GM19438 (cell line): Measurements from ENCODE around the gene GRIFIN.
"Not testable (repeated sequence)": the region's sequence is repeated elsewhere in the genome, so short reads cannot be mapped to it uniquely, and the experiment has no call there.

Experiments
- ATAC-seq: cut with Tn5 transposase; IDR thresholded peaks from one replicate; pipeline ENCODE4 v1.9.1; 2021; ENCODE audit warnings: low read depth; ENCODE audit not compliant: unreplicated experiment

GRIFIN gene

DNA sequence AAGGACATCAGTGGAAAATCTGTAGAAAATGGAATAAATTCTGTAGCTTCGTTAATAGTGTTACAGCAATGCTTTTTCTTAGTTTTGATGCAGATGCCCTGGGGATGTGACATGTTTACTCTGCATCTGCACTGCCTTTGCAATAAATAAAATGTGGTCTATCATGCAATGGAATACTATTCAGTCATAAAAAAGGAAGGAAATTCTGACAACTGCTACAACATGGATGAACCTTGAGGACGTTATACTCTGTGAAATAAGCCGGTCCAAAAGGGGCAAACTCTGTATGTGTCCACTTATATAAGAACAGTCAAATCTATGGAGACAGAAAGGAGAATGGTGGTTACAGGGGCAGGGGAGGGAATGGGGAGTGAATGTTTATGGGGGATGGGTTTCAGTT is 13.5 kb downstream of the GRIFIN start:
- no peak for ATAC-seq

- ATAC-seq, result no peak
Measured at GRCh38 chr7:2461268-2462026, 14.8 kb downstream of the GRIFIN start.

- ATAC-seq, result no peak
Measured at GRCh38 chr7:2460641-2461040, 15.6 kb downstream of the GRIFIN start.

DNA sequence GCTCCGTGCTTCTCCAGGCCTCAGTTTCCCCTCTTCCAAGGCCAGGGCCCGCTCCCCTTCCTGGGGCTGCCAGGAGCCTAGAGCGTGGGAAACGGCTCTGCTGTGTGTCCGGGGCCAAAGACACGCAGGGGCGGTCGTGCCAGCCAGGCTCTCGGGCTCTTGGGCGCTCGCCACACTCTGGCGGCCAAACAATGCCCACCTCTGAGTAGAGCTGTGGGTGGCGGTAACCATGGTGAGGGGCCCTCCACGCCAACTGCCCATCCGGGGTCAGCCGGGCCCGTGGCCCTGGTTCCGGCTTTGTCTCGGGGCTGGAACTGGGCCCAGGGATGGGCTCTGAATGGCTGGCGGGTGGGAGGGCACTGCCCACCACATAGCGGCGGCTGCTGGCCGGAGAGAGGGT is 16.0 kb downstream of the GRIFIN start:
- ATAC-seq, result no peak

GRCh38 chr7:2459674-2460073 is 16.5 kb downstream of the GRIFIN start:
- no peak for ATAC-seq

GRCh38 chr7:2453849-2454248 is 22.3 kb downstream of the GRIFIN start:
- ATAC-seq, result not testable (repeated sequence)

DNA sequence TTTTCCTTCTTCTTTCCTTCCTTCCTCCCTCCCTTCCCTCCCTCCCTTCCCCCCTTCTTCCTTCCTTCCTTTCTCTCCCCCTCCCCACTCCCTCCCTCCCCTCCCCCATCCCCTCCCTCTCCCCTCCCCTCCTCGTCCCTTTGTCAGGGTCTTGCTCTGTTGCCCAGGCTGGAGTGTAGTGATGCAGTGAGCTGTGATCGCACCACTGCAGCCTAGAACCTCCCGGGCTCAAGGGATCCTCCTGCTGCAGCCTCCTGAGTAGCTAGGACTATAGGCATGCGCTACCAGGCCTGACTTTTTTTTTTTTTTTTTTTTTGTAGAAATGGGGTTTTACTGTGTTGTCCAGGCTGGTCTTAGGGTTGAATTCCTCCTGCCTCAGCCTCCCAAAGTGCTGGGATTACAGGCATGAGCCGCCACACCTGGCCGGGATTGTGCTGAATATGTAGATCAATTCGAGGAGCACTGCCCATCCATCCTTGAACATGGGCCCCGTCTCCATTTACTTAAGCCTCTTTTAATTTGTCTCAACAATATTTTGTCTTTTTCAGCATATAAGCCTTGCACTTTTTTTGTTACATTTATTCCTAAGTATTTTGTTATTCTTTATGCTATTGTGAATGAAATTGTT is 23.4 kb downstream of the GRIFIN start:
- no peak for ATAC-seq

DNA sequence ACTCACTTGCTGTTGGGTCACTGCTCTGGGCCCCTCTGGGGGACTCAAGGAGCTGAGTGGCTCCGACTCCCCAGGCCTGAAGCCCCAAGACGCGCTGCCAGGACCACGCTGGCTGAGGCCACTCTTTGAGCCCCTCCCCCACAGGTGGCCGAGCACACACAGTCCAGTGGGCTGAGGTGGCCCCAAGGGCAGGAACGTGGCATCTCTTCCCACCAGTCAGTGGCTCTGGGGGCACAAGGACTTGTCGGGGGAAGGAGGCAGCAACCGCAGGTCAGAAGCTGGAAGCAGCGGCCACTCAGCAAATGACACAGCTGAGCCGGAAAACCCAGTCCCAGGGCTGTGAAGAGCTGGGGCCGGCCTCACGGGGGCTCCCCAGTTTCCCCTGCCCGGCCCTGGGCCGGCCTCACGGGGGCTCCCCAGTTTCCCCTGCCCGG is 24.1 kb downstream of the GRIFIN start:
- ATAC-seq, result no peak

DNA sequence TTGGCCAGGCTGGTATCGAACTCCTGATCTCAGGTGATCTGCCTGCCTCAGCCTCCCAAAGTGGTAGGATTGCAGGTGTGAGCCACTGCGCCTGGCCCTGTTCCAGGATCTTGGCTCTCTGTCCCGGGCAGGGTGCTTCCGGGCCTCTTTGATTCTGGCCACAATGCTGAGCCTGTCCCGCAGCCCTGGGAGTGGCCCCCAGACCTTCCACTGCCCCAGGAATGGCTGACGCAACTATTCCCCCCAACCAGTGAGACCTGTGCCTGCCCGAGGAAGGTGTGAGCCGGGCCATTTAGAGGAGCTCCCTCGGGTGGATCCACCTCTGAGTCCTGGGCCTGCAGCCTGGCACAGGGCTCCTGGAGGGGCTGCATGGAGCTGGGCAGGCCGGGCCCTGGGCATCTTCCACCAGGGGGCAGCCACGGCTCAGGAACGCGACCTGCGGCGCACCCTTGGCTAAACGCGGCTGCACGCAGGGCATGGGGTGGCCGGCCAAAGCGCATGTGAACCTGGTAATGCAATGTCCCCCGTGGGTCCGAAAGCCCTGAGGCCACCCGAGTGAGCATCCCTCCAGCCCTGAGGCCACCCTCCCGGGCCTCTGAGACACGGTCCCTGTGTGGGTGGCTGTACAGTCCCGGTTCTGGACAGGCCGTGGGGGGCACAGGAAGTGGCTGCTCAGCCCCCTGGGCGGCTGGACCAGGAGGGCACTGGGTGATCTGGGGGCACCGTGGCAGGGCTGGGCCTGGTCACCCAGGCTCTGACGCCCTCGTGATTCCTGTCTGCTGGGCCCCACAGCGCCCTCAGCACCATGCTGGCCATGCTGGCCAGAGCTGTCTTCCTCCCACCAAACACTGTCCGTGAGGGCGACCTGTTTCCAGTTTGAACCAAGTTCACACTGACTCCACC is 24.8 kb downstream of the GRIFIN start:
- peak; percentile 80 for ATAC-seq

- ATAC-seq, result no peak
Measured at GRCh38 chr7:2450198-2451107, 25.7 kb downstream of the GRIFIN start.

- no peak for ATAC-seq
Measured at GRCh38 chr7:2446676-2447075, 29.5 kb downstream of the GRIFIN start.

DNA sequence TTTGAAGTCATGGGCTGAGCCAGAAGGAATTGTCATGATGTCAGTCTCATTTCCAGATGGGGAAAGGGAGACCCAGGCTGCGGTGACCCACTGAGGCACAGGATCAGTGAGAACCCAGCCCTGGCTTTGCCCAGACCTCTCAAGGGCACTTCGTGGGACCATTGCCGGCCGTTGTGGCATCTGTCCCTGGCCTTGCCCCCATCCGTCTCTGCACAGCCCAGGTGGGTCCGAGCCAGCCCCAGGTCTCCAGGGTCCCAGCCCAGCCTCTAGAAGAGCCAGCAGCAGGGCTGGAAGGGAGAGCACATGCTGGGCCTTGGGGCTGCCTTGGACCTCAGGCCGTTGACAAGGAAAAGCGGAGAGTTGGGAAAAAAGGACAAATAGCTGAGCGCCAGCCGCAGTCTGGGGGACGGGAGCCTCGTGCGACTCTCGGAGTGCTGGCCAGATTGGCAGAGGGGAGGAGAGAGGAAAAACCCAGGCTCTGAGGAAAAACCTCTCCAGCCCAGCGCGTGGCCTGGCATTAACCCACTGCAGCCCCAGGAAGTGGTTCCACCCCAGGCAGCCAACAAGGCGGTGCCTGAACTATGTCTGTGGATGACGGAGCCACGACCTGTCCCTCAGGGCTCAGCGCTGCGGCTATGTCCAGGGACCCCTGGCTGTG is 30.2 kb downstream of the GRIFIN start:
- ATAC-seq, result no peak

DNA sequence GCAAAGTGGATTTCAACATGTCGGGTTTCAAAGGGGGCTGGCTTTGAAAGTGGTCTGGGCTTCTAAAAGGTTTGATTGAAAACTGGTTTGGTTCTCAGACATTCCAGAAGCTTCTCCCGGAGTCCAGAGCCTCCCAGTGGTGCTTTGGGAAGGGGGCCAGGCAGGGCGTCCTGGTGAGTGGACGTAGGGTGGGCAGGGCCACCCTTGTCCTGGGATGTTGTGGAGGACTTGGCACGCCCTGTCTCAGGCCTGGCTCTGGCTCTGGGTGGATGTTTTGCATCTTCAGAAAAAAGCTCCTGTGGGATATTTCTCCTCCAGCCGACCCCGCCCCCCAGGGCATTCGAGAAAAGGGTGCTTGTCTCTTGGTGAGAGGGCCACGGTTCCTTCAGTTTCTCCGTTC is 31.2 kb downstream of the GRIFIN start:
- ATAC-seq, result no peak

DNA sequence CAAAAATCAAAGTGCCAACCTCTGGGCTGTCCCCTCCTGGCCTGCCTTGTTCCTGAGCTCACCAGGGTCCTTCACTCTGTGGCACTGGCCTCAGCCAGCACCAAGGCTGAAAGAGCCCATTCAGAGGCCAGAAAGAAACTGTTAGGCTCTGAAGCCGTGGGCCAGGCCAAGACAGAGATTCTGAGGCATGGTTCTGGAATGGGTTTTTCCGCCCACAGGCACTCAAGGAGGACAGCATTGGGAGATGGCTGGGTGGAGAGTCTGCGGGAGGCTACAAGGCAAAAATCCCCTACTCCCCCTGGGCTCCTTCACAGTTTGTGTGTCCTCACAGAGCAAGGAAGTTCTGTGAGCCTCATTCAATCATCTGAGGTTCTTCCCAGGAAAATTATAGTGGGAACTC is 31.7 kb downstream of the GRIFIN start:
- ATAC-seq, result no peak

GRCh38 chr7:2443491-2443890 is 32.7 kb downstream of the GRIFIN start:
- ATAC-seq, result no peak

GRCh38 chr7:2441430-2442058 is 34.7 kb downstream of the GRIFIN start:
- ATAC-seq, result no peak

DNA sequence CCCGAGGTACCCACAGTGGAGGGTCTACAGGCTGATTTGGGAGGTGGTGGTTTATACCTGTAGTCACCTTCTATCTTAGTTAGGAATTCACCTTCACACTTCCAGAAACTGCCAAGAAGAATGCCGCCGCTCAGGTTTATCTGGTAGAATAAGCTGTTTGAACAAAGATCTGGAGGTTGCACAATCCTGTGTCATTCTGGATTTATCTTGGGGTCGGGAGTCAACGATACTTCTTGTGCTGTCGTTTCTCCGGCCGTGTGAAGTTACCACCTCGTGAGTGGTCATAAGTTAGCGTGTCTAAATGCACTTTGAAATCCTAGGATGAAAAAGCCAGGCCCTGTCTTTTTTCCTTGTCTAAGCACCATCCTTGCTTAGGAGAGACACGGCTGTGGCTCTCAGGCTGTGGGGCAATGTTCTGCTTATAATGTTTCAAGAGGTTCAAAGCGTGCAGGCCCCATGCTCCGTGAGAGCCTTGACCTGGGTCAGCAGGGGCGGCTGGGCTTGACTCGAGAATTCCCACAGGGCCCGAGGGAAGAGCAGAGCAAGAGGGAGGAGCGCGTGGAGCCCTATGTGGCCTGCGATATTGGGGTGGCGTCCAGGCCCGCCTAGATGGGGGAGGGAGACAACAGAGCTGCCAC is 35.5 kb downstream of the GRIFIN start:
- ATAC-seq, result no peak

DNA sequence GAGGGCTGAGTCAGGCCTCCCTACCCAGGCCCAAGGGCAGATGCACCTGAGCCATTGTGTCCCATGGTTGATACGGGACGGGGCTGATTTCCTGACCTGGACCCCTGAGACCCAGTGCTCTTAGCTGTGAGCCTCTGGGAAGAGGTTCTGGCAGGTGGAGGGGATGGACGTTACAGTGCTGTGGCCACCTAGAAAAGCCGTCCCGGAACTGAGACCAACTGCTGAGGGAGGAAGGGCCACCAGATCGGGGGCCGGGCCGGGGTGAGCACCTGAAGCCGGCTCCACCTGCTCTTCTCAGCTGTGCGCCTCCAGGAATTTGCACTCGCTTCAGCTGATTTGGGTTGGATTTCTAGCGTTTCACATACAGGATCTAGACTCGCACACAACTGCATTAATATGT is 37.4 kb downstream of the GRIFIN start:
- no peak for ATAC-seq

- ATAC-seq, result no peak
Measured at GRCh38 chr7:2438186-2438585, 38.0 kb downstream of the GRIFIN start.
